ENCODE results near the gene MON1B. TPM values are rescaled to one million over a fixed set of nuclear protein-coding genes. Genes with fewer than 3 reads are reported as not detected.

MON1B gene
- total RNA-seq, 1 donor, result 19.5 TPM

DNA sequence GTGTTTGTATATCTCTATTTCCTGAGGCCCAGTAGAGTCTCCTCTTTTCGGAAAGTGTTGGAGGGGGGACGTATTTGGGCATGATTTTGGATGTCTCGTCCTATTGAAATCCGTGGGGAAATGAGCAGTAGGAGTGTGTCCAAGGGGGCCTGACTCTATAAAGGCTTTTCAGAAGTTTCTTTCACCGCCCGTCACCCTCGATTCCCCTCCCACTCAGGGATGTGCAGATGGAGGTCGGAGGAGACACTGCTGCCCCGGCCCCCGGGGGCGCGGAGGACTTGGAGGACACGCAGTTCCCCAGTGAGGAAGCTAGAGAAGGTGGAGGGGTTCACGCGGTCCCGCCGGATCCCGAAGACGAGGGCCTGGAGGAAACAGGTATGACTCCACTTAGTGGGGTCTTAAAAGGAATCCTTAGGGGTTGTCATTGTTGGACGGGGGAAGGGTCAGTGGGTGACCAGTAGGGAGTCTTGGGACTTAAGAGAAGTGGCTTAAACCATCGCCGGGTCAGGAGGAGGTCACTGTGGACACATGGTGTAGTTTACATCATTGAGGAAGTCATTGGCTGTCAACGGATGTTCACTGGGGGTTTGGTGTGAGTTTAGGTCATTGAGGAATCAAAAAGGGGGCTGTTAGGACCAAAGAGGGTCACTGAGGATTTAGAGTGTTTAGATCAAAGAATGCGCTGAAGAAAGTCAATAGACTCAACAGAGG is 424 bp downstream of the MON1B start:
- Histone ChIP-seq H3K4me3 (ENCODE audit: insufficient read depth, low read length) (peak overlapping the region; percentile 90), H3K27me3 (ENCODE audit: insufficient read depth, low read length) (no peaks in the 10 kb centered on the region), H4K20me1 (ENCODE audit: insufficient read depth, low read length) (peaks cover 4% of the 10 kb centered on the region), H3K79me2 (ENCODE audit: insufficient read depth, low read length) (peaks cover 27% of the 10 kb centered on the region), H3K4me1 (ENCODE audit: insufficient read depth, low read length) (peaks cover 9% of the 10 kb centered on the region), H3K9me3 (ENCODE audit: low read depth, low read length) (no peaks in the 10 kb centered on the region), H3K36me3 (ENCODE audit: insufficient read depth, low read length) (peaks cover 9% of the 10 kb centered on the region), H3K27ac (ENCODE audit: low read depth, low read length) (peak overlapping the region; percentile 88), H3K4me2 (ENCODE audit: insufficient read depth, low read length) (peak overlapping the region; percentile 98), H2AFZ (ENCODE audit: low read length) (peak overlapping the region; percentile 92)
- TF ChIP-seq, protein P1, sequence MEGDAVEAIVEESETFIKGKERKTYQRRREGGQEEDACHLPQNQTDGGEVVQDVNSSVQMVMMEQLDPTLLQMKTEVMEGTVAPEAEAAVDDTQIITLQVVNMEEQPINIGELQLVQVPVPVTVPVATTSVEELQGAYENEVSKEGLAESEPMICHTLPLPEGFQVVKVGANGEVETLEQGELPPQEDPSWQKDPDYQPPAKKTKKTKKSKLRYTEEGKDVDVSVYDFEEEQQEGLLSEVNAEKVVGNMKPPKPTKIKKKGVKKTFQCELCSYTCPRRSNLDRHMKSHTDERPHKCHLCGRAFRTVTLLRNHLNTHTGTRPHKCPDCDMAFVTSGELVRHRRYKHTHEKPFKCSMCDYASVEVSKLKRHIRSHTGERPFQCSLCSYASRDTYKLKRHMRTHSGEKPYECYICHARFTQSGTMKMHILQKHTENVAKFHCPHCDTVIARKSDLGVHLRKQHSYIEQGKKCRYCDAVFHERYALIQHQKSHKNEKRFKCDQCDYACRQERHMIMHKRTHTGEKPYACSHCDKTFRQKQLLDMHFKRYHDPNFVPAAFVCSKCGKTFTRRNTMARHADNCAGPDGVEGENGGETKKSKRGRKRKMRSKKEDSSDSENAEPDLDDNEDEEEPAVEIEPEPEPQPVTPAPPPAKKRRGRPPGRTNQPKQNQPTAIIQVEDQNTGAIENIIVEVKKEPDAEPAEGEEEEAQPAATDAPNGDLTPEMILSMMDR (IDR thresholded peaks at IDR 0.05; ENCODE audit: extremely low read depth, low read depth, low read length), result no peak
- peak; percentile 78 for DNase-seq (ENCODE audit: insufficient read length, low spot score, missing footprints)

DNA sequence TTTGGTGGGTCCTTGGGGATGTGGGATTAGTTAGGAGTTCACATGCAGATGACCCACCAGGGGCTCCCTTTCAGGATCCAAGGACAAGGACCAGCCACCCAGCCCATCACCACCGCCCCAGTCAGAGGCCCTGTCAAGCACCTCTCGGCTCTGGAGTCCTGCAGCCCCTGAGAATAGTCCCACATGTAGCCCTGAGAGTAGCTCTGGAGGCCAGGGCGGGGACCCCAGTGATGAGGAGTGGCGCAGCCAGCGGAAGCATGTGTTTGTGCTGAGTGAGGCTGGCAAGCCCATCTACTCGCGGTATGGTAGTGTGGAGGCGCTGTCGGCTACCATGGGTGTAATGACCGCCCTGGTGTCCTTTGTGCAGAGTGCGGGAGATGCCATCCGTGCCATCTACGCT is 2.4 kb downstream of the MON1B start:
- H3K27me3 ChIP-seq (ENCODE audit: insufficient read depth, low read length), result no peaks in the 10 kb centered on the region
- no peak for DNase-seq (ENCODE audit: insufficient read length, low spot score, missing footprints)
- no peak overlapping the region for H3K4me2 ChIP-seq (ENCODE audit: insufficient read depth, low read length)
- peaks cover 9% of the 10 kb centered on the region for H3K4me1 ChIP-seq (ENCODE audit: insufficient read depth, low read length)
- H2AFZ ChIP-seq (ENCODE audit: low read length), result no peak overlapping the region
- no peak overlapping the region for H3K27ac ChIP-seq (ENCODE audit: low read depth, low read length)
- H3K4me3 ChIP-seq (ENCODE audit: insufficient read depth, low read length), result no peak overlapping the region
- H4K20me1 ChIP-seq (ENCODE audit: insufficient read depth, low read length), result peaks cover 4% of the 10 kb centered on the region
- no peaks in the 10 kb centered on the region for H3K9me3 ChIP-seq (ENCODE audit: low read depth, low read length)
- TF ChIP-seq, protein P1 (IDR thresholded peaks at IDR 0.05; ENCODE audit: extremely low read depth, low read depth, low read length), result no peak
- H3K79me2 ChIP-seq (ENCODE audit: insufficient read depth, low read length), result peaks cover 27% of the 10 kb centered on the region
- peaks cover 16% of the 10 kb centered on the region for H3K36me3 ChIP-seq (ENCODE audit: insufficient read depth, low read length)

DNA sequence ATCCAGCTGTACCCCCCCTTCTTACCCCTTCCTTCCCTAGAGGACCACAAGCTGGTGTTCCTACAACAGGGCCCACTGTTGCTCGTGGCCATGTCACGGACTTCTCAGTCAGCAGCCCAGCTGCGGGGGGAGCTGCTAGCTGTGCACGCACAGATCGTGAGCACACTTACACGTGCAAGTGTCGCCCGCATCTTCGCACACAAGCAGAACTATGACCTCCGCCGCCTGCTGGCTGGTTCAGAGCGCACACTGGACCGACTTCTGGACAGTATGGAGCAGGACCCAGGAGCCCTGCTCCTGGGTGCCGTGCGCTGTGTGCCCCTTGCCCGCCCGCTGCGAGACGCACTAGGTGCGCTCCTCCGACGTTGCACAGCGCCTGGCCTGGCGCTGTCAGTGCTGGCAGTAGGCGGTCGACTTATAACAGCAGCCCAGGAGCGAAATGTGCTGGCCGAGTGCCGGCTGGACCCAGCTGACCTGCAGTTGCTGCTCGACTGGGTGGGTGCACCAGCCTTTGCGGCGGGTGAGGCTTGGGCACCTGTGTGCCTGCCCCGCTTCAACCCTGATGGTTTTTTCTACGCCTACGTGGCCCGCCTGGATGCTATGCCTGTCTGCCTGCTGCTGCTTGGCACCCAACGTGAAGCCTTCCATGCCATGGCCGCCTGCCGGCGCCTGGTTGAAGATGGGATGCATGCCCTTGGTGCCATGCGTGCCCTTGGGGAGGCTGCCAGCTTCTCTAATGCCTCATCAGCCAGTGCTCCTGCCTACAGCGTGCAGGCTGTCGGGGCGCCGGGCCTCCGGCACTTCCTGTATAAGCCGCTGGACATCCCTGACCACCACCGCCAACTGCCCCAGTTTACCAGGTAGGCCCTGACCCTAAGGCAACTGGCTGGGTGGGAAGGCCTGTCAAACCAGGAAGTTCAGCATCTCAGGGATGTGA is 3.6 kb downstream of the MON1B start:
- Histone ChIP-seq H3K27me3 (ENCODE audit: insufficient read depth, low read length) (no peaks in the 10 kb centered on the region), H3K9me3 (ENCODE audit: low read depth, low read length) (no peaks in the 10 kb centered on the region), H3K27ac (ENCODE audit: low read depth, low read length) (no peak overlapping the region), H3K79me2 (ENCODE audit: insufficient read depth, low read length) (peaks cover 27% of the 10 kb centered on the region), H3K4me2 (ENCODE audit: insufficient read depth, low read length) (no peak overlapping the region), H4K20me1 (ENCODE audit: insufficient read depth, low read length) (peaks cover 4% of the 10 kb centered on the region), H3K36me3 (ENCODE audit: insufficient read depth, low read length) (peaks cover 26% of the 10 kb centered on the region), H2AFZ (ENCODE audit: low read length) (no peak overlapping the region), H3K4me1 (ENCODE audit: insufficient read depth, low read length) (peaks cover 9% of the 10 kb centered on the region), H3K4me3 (ENCODE audit: insufficient read depth, low read length) (no peak overlapping the region)
- TF ChIP-seq, protein P1 (IDR thresholded peaks at IDR 0.05; ENCODE audit: extremely low read depth, low read depth, low read length), result no peak
- no peak for DNase-seq (ENCODE audit: insufficient read length, low spot score, missing footprints)

- no peak overlapping the region for H2AFZ ChIP-seq (ENCODE audit: low read length)
- peaks cover 9% of the 10 kb centered on the region for H3K4me1 ChIP-seq (ENCODE audit: insufficient read depth, low read length)
- H3K4me2 ChIP-seq (ENCODE audit: insufficient read depth, low read length), result no peak overlapping the region
- H3K27ac ChIP-seq (ENCODE audit: low read depth, low read length), result no peak overlapping the region
- peaks cover 28% of the 10 kb centered on the region for H3K36me3 ChIP-seq (ENCODE audit: insufficient read depth, low read length)
- H4K20me1 ChIP-seq (ENCODE audit: insufficient read depth, low read length), result peaks cover 4% of the 10 kb centered on the region
- no peaks in the 10 kb centered on the region for H3K27me3 ChIP-seq (ENCODE audit: insufficient read depth, low read length)
- DNase-seq (ENCODE audit: insufficient read length, low spot score, missing footprints), result no peak
- TF ChIP-seq, protein P1 (IDR thresholded peaks at IDR 0.05; ENCODE audit: extremely low read depth, low read depth, low read length), result no peak
- H3K79me2 ChIP-seq (ENCODE audit: insufficient read depth, low read length), result peaks cover 27% of the 10 kb centered on the region
- no peak overlapping the region for H3K4me3 ChIP-seq (ENCODE audit: insufficient read depth, low read length)
- no peaks in the 10 kb centered on the region for H3K9me3 ChIP-seq (ENCODE audit: low read depth, low read length)
These were observed 4.4 kb downstream of the MON1B start for GRCh38 chr16:77195411-77195810.
